ENCODE results near the gene TIE1.

DNA sequence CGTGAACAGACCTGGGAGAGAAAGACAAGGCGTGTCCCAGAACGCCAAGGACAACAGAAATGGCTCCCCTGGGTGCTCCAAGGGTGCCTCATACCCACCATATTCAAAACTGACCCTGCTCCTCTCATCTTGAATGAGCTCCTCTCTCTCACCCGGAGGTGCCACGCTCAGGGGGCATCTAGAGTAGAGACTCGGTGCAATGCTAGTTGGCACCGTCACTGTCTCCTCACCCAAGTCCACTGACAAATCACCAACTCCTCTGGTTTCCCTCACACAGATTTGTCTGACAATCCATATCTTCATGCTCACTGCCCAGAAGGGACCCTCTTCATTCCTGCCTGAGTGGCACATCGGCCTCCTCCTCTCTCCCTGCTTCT, 26.0 kb upstream of the TIE1 start:
- TF ChIP-seq, protein P1, sequence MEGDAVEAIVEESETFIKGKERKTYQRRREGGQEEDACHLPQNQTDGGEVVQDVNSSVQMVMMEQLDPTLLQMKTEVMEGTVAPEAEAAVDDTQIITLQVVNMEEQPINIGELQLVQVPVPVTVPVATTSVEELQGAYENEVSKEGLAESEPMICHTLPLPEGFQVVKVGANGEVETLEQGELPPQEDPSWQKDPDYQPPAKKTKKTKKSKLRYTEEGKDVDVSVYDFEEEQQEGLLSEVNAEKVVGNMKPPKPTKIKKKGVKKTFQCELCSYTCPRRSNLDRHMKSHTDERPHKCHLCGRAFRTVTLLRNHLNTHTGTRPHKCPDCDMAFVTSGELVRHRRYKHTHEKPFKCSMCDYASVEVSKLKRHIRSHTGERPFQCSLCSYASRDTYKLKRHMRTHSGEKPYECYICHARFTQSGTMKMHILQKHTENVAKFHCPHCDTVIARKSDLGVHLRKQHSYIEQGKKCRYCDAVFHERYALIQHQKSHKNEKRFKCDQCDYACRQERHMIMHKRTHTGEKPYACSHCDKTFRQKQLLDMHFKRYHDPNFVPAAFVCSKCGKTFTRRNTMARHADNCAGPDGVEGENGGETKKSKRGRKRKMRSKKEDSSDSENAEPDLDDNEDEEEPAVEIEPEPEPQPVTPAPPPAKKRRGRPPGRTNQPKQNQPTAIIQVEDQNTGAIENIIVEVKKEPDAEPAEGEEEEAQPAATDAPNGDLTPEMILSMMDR (IDR thresholded peaks at IDR 0.05; ENCODE audit: low read depth, low read length): no peak
- TF ChIP-seq, protein P2, sequence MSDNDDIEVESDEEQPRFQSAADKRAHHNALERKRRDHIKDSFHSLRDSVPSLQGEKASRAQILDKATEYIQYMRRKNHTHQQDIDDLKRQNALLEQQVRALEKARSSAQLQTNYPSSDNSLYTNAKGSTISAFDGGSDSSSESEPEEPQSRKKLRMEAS (IDR thresholded peaks at IDR 0.05; ENCODE audit: low read depth, low read length): no peak
- TF ChIP-seq POLR2A (IDR thresholded peaks at IDR 0.05; ENCODE audit: extremely low read depth, insufficient read length): no peak

All from NB4 (cell line).